HCT116 (cell line): Measurements from ENCODE around the gene NXPH2. TPM values are rescaled to one million over a fixed set of nuclear protein-coding genes. Genes with fewer than 3 reads are reported as not detected.

ENCODE experiments used
- ATAC-seq: fragments of 200-7000 bp; cut with Tn5 transposase; 2 replicates; pipeline ENCODE4 v1.9.1; 2020; ENCODE audit warnings: mild to moderate bottlenecking, moderate library complexity
- BruUV-seq: library from RNA; stranded (reverse); fragments of 400-500 nt; replicated peaks from 2 replicates; lab custom pipeline; 2021; lab: Mats Ljungman, UMichigan
- CTCF ChIA-PET: fragments of 300-600 bp; sonication (Branson Sonifier 250); formaldehyde crosslinking; loops from one replicate; lab custom pipeline; 2021; ENCODE audit warnings: antibody characterized with exemption; lab: Charles Lee
- POLR2A ChIA-PET: fragments of 300-600, 350-600 bp; sonication (Branson Sonifier 250); formaldehyde crosslinking; loops from one replicate; lab custom pipeline; 2021; ENCODE audit warnings: antibody characterized with exemption; lab: Charles Lee
- RAD21 ChIA-PET, 2 experiments: fragments of 300-600 bp; sonication (Branson Sonifier 250); formaldehyde crosslinking; loops; one replicate each; lab custom pipeline; 2023; ENCODE audit warnings: low total read pairs in 2 of 2; ENCODE audit not compliant: uncharacterized antibody in 2 of 2, unreplicated experiment in 2 of 2, low non-redundant PET in 1 of 2; lab: Charles Lee
- DNase-seq: peaks from one replicate; pipeline ENCODE4 v3.0.0-alpha.2; 2010; ENCODE audit warnings: low read depth, low spot score
- H2AFZ ChIP-seq: fragments of 200-600 bp; shearing (Covaris generic), sonication (generic); 2 replicates; pipeline ENCODE4 v1.6.1; 2017; ENCODE audit warnings: low read depth, mixed run types, mixed read lengths, antibody characterized with exemption, low read length; ENCODE audit not compliant: poor library complexity, severe bottlenecking
- H3K27ac ChIP-seq: 2 replicates; pipeline ENCODE4 v1.5.1; 2012; ENCODE audit warnings: low read depth, low read length
- H3K27me3 ChIP-seq: fragments of 200-600 bp; sonication (generic); 2 replicates; pipeline ENCODE4 v1.6.1; 2016; ENCODE audit warnings: mixed run types, low read length, mixed read lengths; ENCODE audit not compliant: insufficient read depth
- H3K36me3 ChIP-seq, 2 experiments: fragments of 200-500 bp in 1 of 2; fragments of 200-600 bp in 1 of 2; sonication (Bioruptor generic) in 1 of 2; sonication (generic) in 1 of 2; 2 replicates each; pipeline versions ENCODE4 v1.5.1 to v1.6.1; 2014 to 2016; ENCODE audit warnings: low read length in 2 of 2, inconsistent platforms in 1 of 2, mixed read lengths in 1 of 2, mixed run types in 1 of 2; ENCODE audit not compliant: insufficient read depth in 2 of 2, control insufficient read depth in 1 of 2
- H3K4me1 ChIP-seq, 2 experiments: fragments of 200-600 bp in 1 of 2; sonication (generic) in 1 of 2; 2 replicates each; pipeline versions ENCODE4 v1.5.1 to v1.6.1; 2012 to 2017; ENCODE audit warnings: low read length in 2 of 2, inconsistent platforms in 1 of 2, mild to moderate bottlenecking in 1 of 2, mixed read lengths in 1 of 2, mixed run types in 1 of 2, moderate library complexity in 1 of 2; ENCODE audit not compliant: insufficient read depth in 2 of 2, control insufficient read depth in 1 of 2
- H3K4me2 ChIP-seq: fragments of 200-600 bp; sonication (generic); 2 replicates; pipeline ENCODE4 v1.6.1; 2017; ENCODE audit warnings: mixed run types, low read length, mixed read lengths
- H3K4me3 ChIP-seq, 2 experiments: fragments of 200-600 bp in 1 of 2; sonication (generic) in 1 of 2; replicated peaks in 1 of 2; 2 replicates each; pipeline ENCODE4 v1.5.1; 2011 to 2016; ENCODE audit warnings: low read length in 2 of 2, control low read depth in 1 of 2, low read depth in 1 of 2, mild to moderate bottlenecking in 1 of 2, mixed read lengths in 1 of 2, mixed run types in 1 of 2
- H3K79me2 ChIP-seq: fragments of 200-600 bp; sonication (generic); 2 replicates; pipeline ENCODE4 v1.6.1; 2017; ENCODE audit warnings: mild to moderate bottlenecking, mixed run types, low read length, moderate library complexity, mixed read lengths; ENCODE audit not compliant: insufficient read depth
- H3K9ac ChIP-seq: fragments of 200-600 bp; sonication (generic); 2 replicates; pipeline ENCODE4 v1.6.1; 2016; ENCODE audit warnings: low read length, mixed read lengths
- H3K9me2 ChIP-seq: fragments of 200-600 bp; sonication (generic), shearing (Covaris generic); 2 replicates; pipeline ENCODE4 v1.6.1; 2017; ENCODE audit warnings: mixed run types, mild to moderate bottlenecking, moderate library complexity; ENCODE audit not compliant: insufficient read depth
- H3K9me3 ChIP-seq, 2 experiments: fragments of 200-500 bp in 1 of 2; fragments of 200-600 bp in 1 of 2; sonication (Bioruptor generic) in 1 of 2; sonication (generic) in 1 of 2; 2 replicates each; pipeline ENCODE4 v1.6.1; 2014 to 2017; ENCODE audit warnings: low read length in 2 of 2, mixed read lengths in 2 of 2, inconsistent platforms in 1 of 2, low read depth in 1 of 2, mild to moderate bottlenecking in 1 of 2, mixed run types in 1 of 2, moderate library complexity in 1 of 2; ENCODE audit not compliant: control insufficient read depth in 1 of 2, insufficient read depth in 1 of 2
- H4K20me1 ChIP-seq: fragments of 200-600 bp; sonication (generic), shearing (Covaris generic); 2 replicates; pipeline ENCODE4 v1.6.1; 2017; ENCODE audit warnings: mixed run types, mild to moderate bottlenecking, moderate library complexity; ENCODE audit not compliant: insufficient read depth
- ATF3 ChIP-seq: IDR thresholded peaks from 2 replicates; pipeline ENCODE4 v1.6.1; 2012
- CEBPB ChIP-seq: IDR thresholded peaks from 2 replicates; pipeline ENCODE4 v1.6.1; 2012; ENCODE audit warnings: low read depth
- CTCF ChIP-seq, 3 experiments: fragments of 200-600 bp in 1 of 3; sonication (generic) in 1 of 3; IDR thresholded peaks in 2 of 3; conservative IDR thresholded peaks in 1 of 3; 2 replicates each; pipeline ENCODE4 v1.5.1; 2012 to 2017; ENCODE audit warnings: low read depth in 2 of 3, low read length in 2 of 3, antibody characterized with exemption in 1 of 3, borderline replicate concordance in 1 of 3, control low read depth in 1 of 3, mild to moderate bottlenecking in 1 of 3, mixed read lengths in 1 of 3, mixed run types in 1 of 3, moderate library complexity in 1 of 3; ENCODE audit not compliant: insufficient read depth in 1 of 3
- EGR1 ChIP-seq: IDR thresholded peaks from 2 replicates; pipeline ENCODE4 v1.6.1; 2012; ENCODE audit warnings: low read depth
- ELF1 ChIP-seq: IDR thresholded peaks from 2 replicates; pipeline ENCODE4 v1.6.1; 2012; ENCODE audit warnings: low read depth, borderline replicate concordance
- MAX ChIP-seq: IDR thresholded peaks from 2 replicates; pipeline ENCODE4 v1.6.1; 2012
- POLR2A ChIP-seq: IDR thresholded peaks from 2 replicates; pipeline ENCODE4 v1.7.0; 2011; ENCODE audit warnings: borderline replicate concordance; ENCODE audit not compliant: insufficient read depth, insufficient read length; ENCODE audit errors: extremely low read depth
- POLR2AphosphoS5 ChIP-seq: IDR thresholded peaks from 2 replicates; pipeline ENCODE4 v1.6.1; 2011; ENCODE audit warnings: mild to moderate bottlenecking, low read depth, low read length, moderate library complexity
- RAD21 ChIP-seq: IDR thresholded peaks from 2 replicates; pipeline ENCODE4 v1.6.1; 2012; ENCODE audit warnings: low read depth, mild to moderate bottlenecking
- SIN3A ChIP-seq: IDR thresholded peaks from 2 replicates; pipeline ENCODE4 v1.6.1; 2012; ENCODE audit warnings: low read depth
- SRF ChIP-seq: IDR thresholded peaks from 2 replicates; pipeline ENCODE4 v1.6.1; 2012; ENCODE audit warnings: low read depth
- TCF7L2 ChIP-seq: IDR thresholded peaks from 2 replicates; pipeline ENCODE4 v1.7.0; 2011; ENCODE audit warnings: borderline replicate concordance, inconsistent platforms; ENCODE audit not compliant: insufficient read depth, insufficient read length; ENCODE audit errors: extremely low read depth
- YY1 ChIP-seq: IDR thresholded peaks from 2 replicates; pipeline ENCODE4 v1.6.1; 2011; ENCODE audit warnings: low read length, low read depth, moderate library complexity, mild to moderate bottlenecking; ENCODE audit not compliant: insufficient replicate concordance; ENCODE audit errors: extremely low read depth
- ZBTB33 ChIP-seq: IDR thresholded peaks from 2 replicates; pipeline ENCODE4 v1.6.1; 2011; ENCODE audit warnings: mild to moderate bottlenecking, low read length, moderate library complexity; ENCODE audit not compliant: insufficient replicate concordance; ENCODE audit errors: extremely low read depth
- ZFX ChIP-seq: fragments of 450-650 bp; IDR thresholded peaks from 2 replicates; pipeline ENCODE4 v1.6.1; 2017
- ZNF274 ChIP-seq: fragments of 200-500 bp; sonication (Bioruptor generic); IDR thresholded peaks from 2 replicates; pipeline ENCODE4 v1.6.1; 2014; ENCODE audit warnings: mild to moderate bottlenecking, low read depth, low read length, inconsistent platforms
- intact Hi-C: fragments of 100-400 bp; cut with micrococcal nuclease; formaldehyde crosslinking; loops from 2 replicates; pipeline ENCODE4 v1.10.0; 2022
- total RNA-seq: library from RNA; stranded (reverse); gene quantifications from one replicate; pipeline ENCODE4 v1.2.1, GENCODE V29; 2021; ENCODE audit not compliant: unreplicated experiment
- TF ChIP-seq, protein P1 (sequence below): IDR thresholded peaks from 2 replicates; pipeline ENCODE4 v1.6.1; 2012; ENCODE audit warnings: low read depth

The NXPH2 gene
- total RNA-seq, 1 experiment from 2014 or later, result not detected

DNA sequence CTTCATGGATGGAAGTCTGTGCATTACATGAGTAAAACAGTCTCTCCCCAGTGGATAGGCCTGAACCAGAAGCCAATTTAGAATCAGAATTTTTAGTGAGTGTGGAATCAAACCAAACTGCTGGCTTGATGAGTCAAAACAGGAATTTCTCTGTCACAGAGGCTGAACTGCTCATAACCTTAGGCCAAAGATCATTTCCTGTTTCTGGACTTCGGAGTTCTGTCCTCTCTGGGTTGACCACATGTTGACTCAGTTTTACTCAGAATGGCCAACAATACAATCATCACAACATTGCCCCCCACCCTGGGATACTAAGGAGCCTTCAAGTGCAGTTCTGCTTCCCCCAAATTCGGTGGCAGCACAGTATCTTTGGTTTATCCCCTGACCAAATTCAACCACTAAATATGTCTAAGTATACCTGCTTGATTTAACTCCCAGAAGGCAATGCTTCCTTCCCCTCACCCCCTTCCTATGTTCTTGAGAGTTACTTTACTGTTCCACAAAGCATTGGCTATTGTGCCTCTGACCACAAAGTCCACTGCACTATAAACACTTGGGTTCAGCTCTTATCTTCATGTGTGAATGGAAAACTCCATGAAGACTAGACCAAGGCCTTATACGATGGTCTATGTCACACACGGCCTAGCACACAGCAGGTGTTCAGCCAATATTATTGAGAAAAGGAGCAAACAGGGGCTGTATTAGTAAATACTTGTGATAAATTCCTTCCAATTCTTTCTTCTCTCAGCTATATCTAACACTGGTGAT, 67.8 kb downstream of the NXPH2 start:
- no peak overlapping the region for H3K4me3 ChIP-seq
- H3K4me1 ChIP-seq, result peaks cover 0 to 4% of the 10 kb centered on the region in 2 experiments; a peak in 1 of 4 replicates
- no peaks in the 10 kb centered on the region for H3K79me2 ChIP-seq
- H2AFZ ChIP-seq, result no peak overlapping the region
- no peak overlapping the region for H3K9ac ChIP-seq
- no peaks in the 10 kb centered on the region for H3K36me3 ChIP-seq
- intact Hi-C loops, result no loop called here
- no peaks in the 10 kb centered on the region for H3K9me2 ChIP-seq
- H3K27me3 ChIP-seq, result no peaks in the 10 kb centered on the region
- H4K20me1 ChIP-seq, result no peaks in the 10 kb centered on the region
- ChIA-PET POLR2A (no interaction called here), CTCF (no interaction called here), RAD21 (no interaction called here)
- BruUV-seq, result no TSS peak
- no peaks in the 10 kb centered on the region for H3K9me3 ChIP-seq
- H3K4me2 ChIP-seq, result no peak overlapping the region
- ATAC-seq (no peak), DNase-seq (no peak)
- no peak for TF ChIP-seq CEBPB
- no peak for TF ChIP-seq POLR2A
- TF ChIP-seq SIN3A, result no peak
- no peak for TF ChIP-seq POLR2AphosphoS5
- TF ChIP-seq ELF1, result no peak
- TF ChIP-seq ZFX, result no peak
- TF ChIP-seq, protein P1, sequence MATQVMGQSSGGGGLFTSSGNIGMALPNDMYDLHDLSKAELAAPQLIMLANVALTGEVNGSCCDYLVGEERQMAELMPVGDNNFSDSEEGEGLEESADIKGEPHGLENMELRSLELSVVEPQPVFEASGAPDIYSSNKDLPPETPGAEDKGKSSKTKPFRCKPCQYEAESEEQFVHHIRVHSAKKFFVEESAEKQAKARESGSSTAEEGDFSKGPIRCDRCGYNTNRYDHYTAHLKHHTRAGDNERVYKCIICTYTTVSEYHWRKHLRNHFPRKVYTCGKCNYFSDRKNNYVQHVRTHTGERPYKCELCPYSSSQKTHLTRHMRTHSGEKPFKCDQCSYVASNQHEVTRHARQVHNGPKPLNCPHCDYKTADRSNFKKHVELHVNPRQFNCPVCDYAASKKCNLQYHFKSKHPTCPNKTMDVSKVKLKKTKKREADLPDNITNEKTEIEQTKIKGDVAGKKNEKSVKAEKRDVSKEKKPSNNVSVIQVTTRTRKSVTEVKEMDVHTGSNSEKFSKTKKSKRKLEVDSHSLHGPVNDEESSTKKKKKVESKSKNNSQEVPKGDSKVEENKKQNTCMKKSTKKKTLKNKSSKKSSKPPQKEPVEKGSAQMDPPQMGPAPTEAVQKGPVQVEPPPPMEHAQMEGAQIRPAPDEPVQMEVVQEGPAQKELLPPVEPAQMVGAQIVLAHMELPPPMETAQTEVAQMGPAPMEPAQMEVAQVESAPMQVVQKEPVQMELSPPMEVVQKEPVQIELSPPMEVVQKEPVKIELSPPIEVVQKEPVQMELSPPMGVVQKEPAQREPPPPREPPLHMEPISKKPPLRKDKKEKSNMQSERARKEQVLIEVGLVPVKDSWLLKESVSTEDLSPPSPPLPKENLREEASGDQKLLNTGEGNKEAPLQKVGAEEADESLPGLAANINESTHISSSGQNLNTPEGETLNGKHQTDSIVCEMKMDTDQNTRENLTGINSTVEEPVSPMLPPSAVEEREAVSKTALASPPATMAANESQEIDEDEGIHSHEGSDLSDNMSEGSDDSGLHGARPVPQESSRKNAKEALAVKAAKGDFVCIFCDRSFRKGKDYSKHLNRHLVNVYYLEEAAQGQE, result no peak
- no peak for TF ChIP-seq TCF7L2
- TF ChIP-seq EGR1, result no peak
- TF ChIP-seq CTCF (IDR thresholded peaks at IDR 0.05 in 2 of 3, conservative IDR thresholded peaks at IDR 0.05 in 1 of 3; ENCODE audit: borderline replicate concordance in 1 of 3, insufficient read depth in 1 of 3, low read depth in 2 of 3, low read length in 2 of 3), result no peak
- TF ChIP-seq SRF, result no peak
- TF ChIP-seq MAX, result no peak
- no peak for TF ChIP-seq ZNF274
- TF ChIP-seq ZBTB33, result no peak
- no peak for TF ChIP-seq RAD21
- no peak for TF ChIP-seq ATF3
- no peak for TF ChIP-seq YY1
- H3K27ac ChIP-seq, result no peak overlapping the region
